Measurements from ENCODE around the gene CXCL12.

GRCh38 chr10:44415121-44415520, 30.2 kb upstream of the CXCL12 start:
- TF ChIP-seq POLR2A (IDR thresholded peaks at IDR 0.05; ENCODE audit: low read length) (no peak), GATA1 (IDR thresholded peaks at IDR 0.05; ENCODE audit: low read depth, low read length) (no peak)
